HG03575 (cell line): ENCODE measurements around the gene SDCBP2.

Experiments used
- ATAC-seq: cut with Tn5 transposase; IDR thresholded peaks from one replicate; pipeline ENCODE4 v1.9.1; 2021; ENCODE audit not compliant: unreplicated experiment, insufficient number of reproducible peaks, low FRiP score; ENCODE audit errors: extremely low read depth

The SDCBP2 gene

GRCh38 chr20:1328680-1329330 lies at the start of gene SDCBP2:
SDCBP2 (minus strand) TSS chr20:1329139; CDS start chr20:1320416, 8,723 bp downstream.
- no peak for ATAC-seq

- no peak for ATAC-seq
Observed at GRCh38 chr20:1378735-1379125, 49.8 kb upstream of the SDCBP2 start.

- ATAC-seq: no peak
Observed at GRCh38 chr20:1377984-1378734, 49.2 kb upstream of the SDCBP2 start.

GRCh38 chr20:1377341-1377871 lies 48.5 kb upstream of the SDCBP2 start:
- ATAC-seq: no peak

- no peak for ATAC-seq
Observed at GRCh38 chr20:1376408-1377270, 47.7 kb upstream of the SDCBP2 start.

DNA sequence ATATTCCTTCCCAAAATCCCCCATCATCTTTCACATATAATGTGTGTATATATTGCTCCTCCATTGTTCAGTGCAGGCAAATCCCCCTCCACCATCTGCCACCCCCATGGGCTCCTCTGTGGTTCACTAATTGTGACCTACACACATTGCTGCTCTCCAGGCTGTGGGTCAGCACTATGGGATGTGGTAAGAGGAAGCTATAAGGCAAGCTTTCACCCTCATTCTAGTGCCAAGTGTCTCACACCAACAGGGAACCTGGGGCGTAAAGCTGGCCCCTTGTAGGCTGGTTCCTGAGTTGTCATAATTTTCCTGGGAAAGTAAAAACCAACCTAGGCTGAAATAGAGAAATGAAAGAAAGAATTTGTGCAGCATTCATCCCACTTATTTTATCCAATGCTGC lies 47.1 kb upstream of the SDCBP2 start:
- ATAC-seq: no peak

GRCh38 chr20:1375515-1375914 lies 46.6 kb upstream of the SDCBP2 start:
- ATAC-seq: no peak

DNA sequence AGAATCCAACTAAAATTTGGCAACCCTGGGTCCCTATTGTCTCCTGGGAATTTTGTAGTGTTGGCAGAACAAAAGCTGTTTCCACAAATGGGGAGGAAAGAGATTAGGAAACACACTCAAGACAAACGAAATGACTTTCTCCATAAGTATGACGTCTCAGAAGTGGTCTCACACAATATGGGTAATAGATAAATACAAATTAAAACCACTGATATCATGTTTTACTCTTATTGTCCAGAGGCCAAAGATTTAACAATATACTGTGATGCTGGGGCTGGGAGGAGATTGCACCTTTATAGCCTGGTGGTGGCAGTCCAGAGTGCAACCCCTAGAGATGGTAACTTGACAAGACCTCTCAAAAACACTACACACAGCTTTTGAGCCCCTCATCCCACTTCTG lies 45.3 kb upstream of the SDCBP2 start:
- ATAC-seq: no peak

DNA sequence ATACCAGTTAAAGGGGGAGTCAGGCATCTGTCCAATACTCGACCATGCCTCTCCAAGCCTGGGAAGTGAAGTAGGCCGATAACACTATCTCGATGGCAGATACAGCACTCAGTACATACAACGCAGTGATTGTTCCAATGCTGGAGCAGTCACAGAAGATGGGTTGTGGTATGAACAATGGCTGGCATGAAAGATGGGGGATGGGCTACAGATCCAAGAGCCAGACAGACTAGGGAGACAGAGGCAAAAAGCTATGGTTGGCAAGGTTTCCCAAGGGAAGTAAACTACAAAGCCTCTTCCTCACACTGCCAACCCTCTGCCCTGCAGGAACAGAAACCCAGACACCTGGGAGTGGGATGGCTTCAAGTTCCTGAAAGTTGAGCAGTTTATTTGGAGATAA lies 44.7 kb upstream of the SDCBP2 start:
- no peak for ATAC-seq

DNA sequence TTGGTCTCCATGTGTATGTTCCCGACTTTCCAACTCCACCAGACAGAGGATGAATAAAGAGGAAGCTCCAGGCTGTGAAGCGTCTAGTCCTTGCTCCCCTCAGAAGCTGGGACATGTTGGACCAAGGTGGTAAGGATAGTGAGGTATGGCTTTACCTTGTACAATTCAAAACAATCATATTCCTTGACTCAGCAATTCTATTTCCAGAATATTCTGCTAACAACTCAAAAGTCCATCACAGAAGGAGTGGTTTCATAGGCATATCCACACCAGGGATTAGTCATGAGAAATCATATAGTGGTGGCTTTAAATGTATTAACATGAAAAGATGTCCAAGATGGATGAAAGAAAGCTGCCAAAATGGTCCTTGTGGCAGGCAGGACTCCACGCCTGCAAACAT lies 44.1 kb upstream of the SDCBP2 start:
- no peak for ATAC-seq

- ATAC-seq: no peak
Observed at GRCh38 chr20:1371830-1372539, 43.0 kb upstream of the SDCBP2 start.

GRCh38 chr20:1371202-1371782 lies 42.4 kb upstream of the SDCBP2 start:
- ATAC-seq: no peak

DNA sequence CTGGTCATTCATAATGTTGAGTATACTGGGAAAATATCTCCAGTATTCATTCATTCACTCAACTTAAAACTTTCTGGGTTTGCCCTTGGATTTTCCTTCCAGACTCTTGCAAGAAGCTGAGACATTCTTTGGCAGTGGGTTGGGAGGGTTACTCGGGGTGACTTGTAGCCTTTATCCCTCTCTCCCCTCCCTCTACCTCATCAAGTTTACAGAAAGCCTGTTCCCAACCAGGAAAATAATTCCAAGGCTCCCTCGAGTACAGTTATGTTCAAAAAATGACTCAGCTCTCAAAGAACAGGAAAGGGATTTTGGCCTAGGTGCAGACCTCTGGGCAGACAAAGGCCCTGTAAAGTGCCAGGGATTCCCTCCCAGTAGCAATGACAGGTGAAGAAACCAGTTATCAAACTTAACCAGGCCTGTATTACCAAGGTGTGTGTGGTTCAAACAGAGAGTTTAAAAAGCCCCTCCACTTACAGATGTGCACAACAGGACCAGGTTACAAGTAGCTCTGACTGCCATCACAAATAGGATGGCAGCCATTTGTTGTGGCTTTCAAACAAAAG lies 41.7 kb upstream of the SDCBP2 start:
- ATAC-seq: no peak

GRCh38 chr20:1369970-1370369 lies 41.0 kb upstream of the SDCBP2 start:
- ATAC-seq: no peak

DNA sequence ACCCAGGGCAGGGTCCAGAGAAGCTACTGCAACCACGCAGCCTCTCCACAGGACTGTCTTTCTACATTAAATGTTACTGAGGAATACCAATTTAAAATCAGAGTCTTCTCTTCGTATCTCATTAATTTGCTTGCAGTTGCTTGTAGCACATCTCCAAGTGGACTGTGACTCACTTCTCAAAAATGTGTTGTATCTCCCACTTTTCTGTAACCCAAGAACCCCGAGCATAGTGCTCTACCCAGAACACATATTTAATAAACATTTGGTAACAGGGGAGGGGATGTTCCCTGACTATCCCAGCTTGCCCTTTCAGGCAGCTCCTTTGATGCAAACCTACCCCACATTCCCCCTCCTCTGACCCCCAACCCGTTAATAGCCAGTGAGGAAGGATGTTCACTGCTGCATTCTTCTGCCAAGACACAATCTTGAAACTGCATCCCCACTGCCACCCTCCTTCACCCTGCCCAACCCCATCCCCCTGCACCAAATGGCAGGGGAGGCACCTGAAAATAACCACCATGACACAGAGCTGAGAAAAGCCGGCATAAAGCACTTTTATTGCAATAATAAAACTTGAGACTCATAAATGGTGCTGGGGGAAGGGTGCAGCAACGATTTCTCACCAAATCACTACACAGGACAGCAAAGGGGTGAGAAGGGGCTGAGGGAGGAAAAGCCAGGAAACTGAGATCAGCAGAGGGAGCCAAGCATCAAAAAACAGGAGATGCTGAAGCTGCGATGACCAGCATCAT lies 39.7 kb upstream of the SDCBP2 start:
- no peak for ATAC-seq

- ATAC-seq: no peak
Observed at GRCh38 chr20:1367479-1367878, 38.5 kb upstream of the SDCBP2 start.

- no peak for ATAC-seq
Observed at GRCh38 chr20:1364106-1364505, 35.2 kb upstream of the SDCBP2 start.

GRCh38 chr20:1363522-1363921 lies 34.6 kb upstream of the SDCBP2 start:
- no peak for ATAC-seq
